ENCODE measurements around the gene SRCIN1.
"Not testable (repeated sequence)": the region's sequence is repeated elsewhere in the genome, so short reads cannot be mapped to it uniquely, and the experiment has no call there.

The SRCIN1 gene

GRCh38 chr17:38605841-38606645 is at the start of gene SRCIN1:
TSS of gene SRCIN1 (minus strand) at chr17:38605952. CDS start at chr17:38605705, 247 bp downstream.
- peaks cover 11% of the 10 kb centered on the region for H3K4me1 Mint-ChIP-seq
- H3K4me3 Mint-ChIP-seq, result peak within 1 kb of the TSS; percentile 51
- peaks cover 77% of the 10 kb centered on the region for H3K27me3 Mint-ChIP-seq
- H3K27ac Mint-ChIP-seq, result no peak within 1 kb of the TSS
- DNase-seq, result peak; percentile 72
- no peaks in the 10 kb centered on the region for H3K9me3 Mint-ChIP-seq
- no peaks in the 10 kb centered on the region for H3K36me3 Mint-ChIP-seq (ENCODE audit: low read depth)
- ATAC-seq, result peak; percentile 34

- Mint-ChIP-seq H3K36me3 (ENCODE audit: low read depth) (no peaks in the 10 kb centered on the region), H3K27ac (no peak overlapping the region), H3K4me1 (peaks cover 38% of the 10 kb centered on the region), H3K9me3 (no peaks in the 10 kb centered on the region), H3K27me3 (peaks cover 7% of the 10 kb centered on the region), H3K4me3 (peak overlapping the region; percentile 32)
- DNase-seq (peak; percentile 39), ATAC-seq (peak; percentile 79)
Observed at GRCh38 chr17:38654411-38655398, 49.0 kb upstream of the SRCIN1 start.

DNA sequence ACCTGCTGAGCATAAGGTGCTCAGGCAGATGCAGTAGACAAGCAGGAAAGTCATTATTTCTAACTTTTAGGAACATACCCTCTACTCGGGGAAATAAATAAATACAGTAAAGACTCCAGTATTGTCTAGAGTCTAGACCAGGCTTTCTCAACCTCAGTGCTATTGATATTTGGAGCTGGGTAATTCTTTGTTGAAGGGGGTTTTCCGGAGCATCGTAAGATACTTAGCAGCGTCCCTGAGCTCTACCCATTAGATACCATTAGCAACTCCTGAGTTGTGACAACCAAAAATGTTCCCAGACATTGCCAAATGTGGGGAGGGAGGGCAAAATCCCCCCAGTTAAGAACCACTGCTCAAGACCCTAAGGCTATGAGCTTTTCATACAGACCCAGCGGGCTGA is 47.9 kb upstream of the SRCIN1 start:
- Mint-ChIP-seq H3K27ac (no peak overlapping the region), H3K4me1 (peaks cover 37% of the 10 kb centered on the region), H3K4me3 (no peak overlapping the region), H3K9me3 (no peaks in the 10 kb centered on the region), H3K36me3 (ENCODE audit: low read depth) (no peaks in the 10 kb centered on the region), H3K27me3 (peaks cover 6% of the 10 kb centered on the region)
- ATAC-seq (no peak), DNase-seq (no peak)

DNA sequence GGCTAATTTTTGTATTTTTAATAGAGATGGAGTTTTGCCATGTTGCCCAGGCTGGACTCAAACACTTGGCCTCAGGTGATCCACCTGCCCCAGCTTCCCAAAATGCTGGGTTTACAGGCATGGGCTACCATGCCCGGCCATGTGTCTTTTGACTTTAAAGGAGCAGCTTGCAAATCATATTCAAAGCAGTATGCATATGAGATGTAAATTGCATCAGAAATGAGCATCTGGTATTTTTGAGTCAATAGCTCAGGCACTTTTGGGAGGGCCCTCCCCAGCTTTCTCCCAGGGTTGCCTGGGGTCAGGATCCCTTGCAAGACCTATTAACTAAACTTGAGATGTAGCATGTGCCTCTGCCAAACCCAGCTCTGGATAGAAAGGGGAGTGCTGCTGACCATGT is 47.5 kb upstream of the SRCIN1 start:
- Mint-ChIP-seq H3K36me3 (ENCODE audit: low read depth) (no peaks in the 10 kb centered on the region), H3K4me3 (no peak overlapping the region), H3K9me3 (no peaks in the 10 kb centered on the region), H3K27ac (no peak overlapping the region), H3K4me1 (peaks cover 32% of the 10 kb centered on the region), H3K27me3 (peaks cover 6% of the 10 kb centered on the region)
- DNase-seq, result no peak
- ATAC-seq, result no peak

DNA sequence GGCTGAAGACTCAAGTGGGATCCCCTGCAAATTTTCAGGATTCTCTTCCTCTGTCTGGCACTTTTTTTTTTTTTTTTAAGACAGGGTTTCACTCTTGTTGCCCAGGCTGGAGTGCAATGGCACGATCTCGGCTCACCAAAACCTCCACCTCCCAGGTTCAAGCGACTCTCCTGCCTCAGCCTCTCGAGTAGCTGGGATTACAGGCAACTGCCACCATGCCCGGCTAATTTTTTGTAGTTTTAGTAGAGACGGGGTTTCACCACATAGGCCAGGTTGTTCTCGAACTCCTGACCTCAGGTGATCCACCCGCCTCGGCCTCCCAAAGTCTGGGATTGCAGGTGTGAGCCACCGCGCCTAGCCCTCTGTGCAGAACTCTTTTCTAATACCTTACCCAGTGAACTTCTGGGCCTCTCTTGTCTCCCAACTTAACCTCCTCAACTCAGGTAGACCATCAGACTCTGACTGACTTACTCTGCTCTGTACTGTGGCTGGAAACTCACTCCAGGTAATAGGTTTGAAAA is 45.0 kb upstream of the SRCIN1 start:
- ATAC-seq; DNase-seq; H3K36me3 Mint-ChIP-seq (ENCODE audit: low read depth); H3K9me3 Mint-ChIP-seq; H3K4me3 Mint-ChIP-seq; H3K27ac Mint-ChIP-seq; H3K27me3 Mint-ChIP-seq: not testable (repeated sequence)
- H3K4me1 Mint-ChIP-seq, result peaks cover 19% of the 10 kb centered on the region

GRCh38 chr17:38637951-38638350 is 32.2 kb upstream of the SRCIN1 start:
- H3K27me3 Mint-ChIP-seq, result peaks cover 26% of the 10 kb centered on the region
- no peak overlapping the region for H3K4me3 Mint-ChIP-seq
- H3K27ac Mint-ChIP-seq, result no peak overlapping the region
- H3K4me1 Mint-ChIP-seq, result no peaks in the 10 kb centered on the region
- H3K9me3 Mint-ChIP-seq, result no peaks in the 10 kb centered on the region
- DNase-seq (no peak), ATAC-seq (no peak)
- H3K36me3 Mint-ChIP-seq (ENCODE audit: low read depth), result no peaks in the 10 kb centered on the region

- H3K27ac Mint-ChIP-seq, result no peak overlapping the region
- ATAC-seq, result no peak
- H3K9me3 Mint-ChIP-seq, result no peaks in the 10 kb centered on the region
- H3K4me1 Mint-ChIP-seq, result no peaks in the 10 kb centered on the region
- H3K36me3 Mint-ChIP-seq (ENCODE audit: low read depth), result no peaks in the 10 kb centered on the region
- no peak overlapping the region for H3K4me3 Mint-ChIP-seq
- DNase-seq, result no peak
- H3K27me3 Mint-ChIP-seq, result peaks cover 29% of the 10 kb centered on the region
Observed at GRCh38 chr17:38636054-38636453, 30.3 kb upstream of the SRCIN1 start.

DNA sequence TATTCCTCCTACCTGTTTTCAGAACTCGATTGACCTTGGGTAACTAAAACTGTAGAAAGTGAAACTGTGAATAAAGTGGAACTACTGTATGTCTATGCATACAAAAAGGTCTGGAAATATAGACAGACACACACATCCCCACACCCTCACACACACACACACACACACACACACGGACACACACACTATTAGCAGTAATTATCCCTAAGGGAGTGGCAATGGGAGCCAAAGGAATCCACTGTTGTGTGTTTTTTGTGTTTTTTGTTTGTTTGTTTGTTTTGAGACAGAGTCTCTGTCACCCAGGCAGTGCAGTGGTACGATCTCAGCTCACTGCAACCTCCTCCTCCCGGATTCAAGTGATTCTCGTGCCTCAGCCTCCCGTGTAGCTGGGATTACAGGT is 26.6 kb upstream of the SRCIN1 start:
- no peak for ATAC-seq
- Mint-ChIP-seq H3K27me3 (peaks cover 20% of the 10 kb centered on the region), H3K27ac (no peak overlapping the region), H3K36me3 (ENCODE audit: low read depth) (no peaks in the 10 kb centered on the region), H3K9me3 (no peaks in the 10 kb centered on the region), H3K4me1 (no peaks in the 10 kb centered on the region), H3K4me3 (no peak overlapping the region)
- DNase-seq, result no peak

GRCh38 chr17:38628441-38628840 is 22.7 kb upstream of the SRCIN1 start:
- ATAC-seq, result no peak
- no peaks in the 10 kb centered on the region for H3K9me3 Mint-ChIP-seq
- H3K4me1 Mint-ChIP-seq, result peaks cover 6% of the 10 kb centered on the region
- no peak overlapping the region for H3K4me3 Mint-ChIP-seq
- no peak for DNase-seq
- peaks cover 21% of the 10 kb centered on the region for H3K27me3 Mint-ChIP-seq
- H3K27ac Mint-ChIP-seq, result no peak overlapping the region
- no peaks in the 10 kb centered on the region for H3K36me3 Mint-ChIP-seq (ENCODE audit: low read depth)

DNA sequence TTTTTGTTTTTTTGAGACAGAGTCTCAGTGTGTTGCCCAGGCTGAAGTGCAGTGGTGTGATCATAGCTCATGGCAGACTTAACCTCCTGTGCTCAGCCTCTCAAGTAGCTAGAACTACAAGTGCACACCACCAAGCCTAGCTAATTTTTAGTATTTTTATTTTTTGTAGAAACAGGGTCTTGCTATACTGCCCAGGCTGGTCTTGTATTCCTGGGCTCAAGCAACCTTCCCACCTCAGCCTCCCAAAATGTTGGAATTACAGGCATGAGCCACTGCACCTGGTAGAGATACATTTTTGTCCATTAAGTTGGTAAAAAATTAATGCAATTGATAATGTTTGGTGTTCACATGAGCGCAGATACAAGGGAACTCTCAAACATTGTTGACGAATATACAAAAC is 22.2 kb upstream of the SRCIN1 start:
- Mint-ChIP-seq H3K36me3 (ENCODE audit: low read depth) (no peaks in the 10 kb centered on the region), H3K9me3 (no peaks in the 10 kb centered on the region), H3K4me3 (no peak overlapping the region), H3K27ac (no peak overlapping the region), H3K4me1 (peaks cover 6% of the 10 kb centered on the region), H3K27me3 (peaks cover 22% of the 10 kb centered on the region)
- no peak for ATAC-seq
- DNase-seq, result no peak

GRCh38 chr17:38626606-38627226 is 21.0 kb upstream of the SRCIN1 start:
- H3K9me3 Mint-ChIP-seq; DNase-seq; H3K4me3 Mint-ChIP-seq; ATAC-seq; H3K36me3 Mint-ChIP-seq (ENCODE audit: low read depth); H3K27ac Mint-ChIP-seq; H3K4me1 Mint-ChIP-seq: not testable (repeated sequence)
- peaks cover 29% of the 10 kb centered on the region for H3K27me3 Mint-ChIP-seq

DNA sequence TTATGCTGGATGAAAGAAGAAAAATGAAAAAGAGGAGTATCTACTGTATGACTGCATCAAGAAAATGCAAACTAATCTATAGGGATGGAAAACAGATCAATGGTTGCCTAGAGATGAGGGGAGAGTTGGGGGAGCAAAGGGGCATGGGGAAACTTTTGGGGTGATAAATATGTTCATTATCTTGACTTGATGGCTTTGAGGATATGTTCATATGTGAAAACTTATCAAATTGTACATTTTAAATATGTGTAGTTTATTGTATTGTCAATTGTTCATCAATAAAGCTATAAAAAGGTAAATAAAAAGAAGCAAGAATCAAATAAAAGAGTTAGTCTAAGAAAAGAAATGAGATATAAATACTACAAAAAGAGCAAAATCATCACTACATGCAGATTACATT is 19.7 kb upstream of the SRCIN1 start:
- DNase-seq, result no peak
- ATAC-seq, result no peak
- Mint-ChIP-seq H3K27ac (no peak overlapping the region), H3K36me3 (ENCODE audit: low read depth) (no peaks in the 10 kb centered on the region), H3K4me1 (peaks cover 6% of the 10 kb centered on the region), H3K9me3 (no peaks in the 10 kb centered on the region), H3K27me3 (peaks cover 39% of the 10 kb centered on the region), H3K4me3 (no peak overlapping the region)

- H3K36me3 Mint-ChIP-seq (ENCODE audit: low read depth); H3K27ac Mint-ChIP-seq; H3K4me3 Mint-ChIP-seq; H3K4me1 Mint-ChIP-seq; H3K9me3 Mint-ChIP-seq; DNase-seq: not testable (repeated sequence)
- H3K27me3 Mint-ChIP-seq, result peaks cover 39% of the 10 kb centered on the region
- peak; percentile 69 for ATAC-seq
Observed at GRCh38 chr17:38624782-38625355, 19.1 kb upstream of the SRCIN1 start.

DNA sequence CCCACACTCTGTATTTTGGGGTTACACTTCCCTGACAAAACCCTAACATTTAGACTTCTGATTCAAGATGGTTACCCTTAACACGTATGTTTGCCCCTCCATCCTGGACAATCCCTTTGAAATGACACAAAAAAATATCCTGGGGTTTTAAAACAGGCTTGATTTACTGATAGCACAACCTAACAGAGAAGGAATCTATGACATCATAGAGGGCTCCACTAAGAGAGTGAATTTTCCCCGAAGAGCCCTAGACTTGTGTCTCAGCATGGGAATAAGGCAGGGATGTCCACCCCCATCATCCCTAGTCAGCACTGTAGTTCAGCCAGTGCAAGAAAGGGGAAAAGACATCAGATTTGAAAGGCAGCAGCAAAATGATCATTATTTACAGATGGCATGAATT is 15.8 kb upstream of the SRCIN1 start:
- Mint-ChIP-seq H3K27me3 (peaks cover 34% of the 10 kb centered on the region), H3K4me1 (peaks cover 6% of the 10 kb centered on the region), H3K9me3 (no peaks in the 10 kb centered on the region)

More for the DNA sequence above, 15.8 kb upstream of the SRCIN1 start:
- Mint-ChIP-seq H3K27ac (no peak overlapping the region), H3K36me3 (ENCODE audit: low read depth) (no peaks in the 10 kb centered on the region), H3K4me3 (no peak overlapping the region)
- DNase-seq, result no peak
- no peak for ATAC-seq

All from activated naive CD8-positive, alpha-beta T cell treated with anti-CD3 and anti-CD28 coated beads, Interleukin-2, amount 50 U/mL, for 24 hours (primary cell).